Spleen (tissue), 11 donors: Measurements from ENCODE around the gene MRPL36. TPM values are rescaled to one million over a fixed set of nuclear protein-coding genes. Genes with fewer than 3 reads are reported as not detected.

Source experiments
- DNase-seq: peaks from one replicate; pipeline ENCODE4 v3.0.0-alpha.2; 2020
- H3K27ac ChIP-seq, 8 donors: fragments of 200-600 bp; sonication (generic) in 7 of 8; 1 replicate in 4 of 8; 2 replicates in 4 of 8; pipeline versions ENCODE4 v1.5.0 to v1.8.0; 2016 to 2021; ENCODE audit warnings: inconsistent platforms in 4 of 8, mild to moderate bottlenecking in 4 of 8, moderate library complexity in 1 of 8
- H3K27me3 ChIP-seq, 7 donors: fragments of 200-600 bp; sonication (generic) in 6 of 7; replicated peaks in 1 of 7; 1 replicate in 4 of 7; 2 replicates in 3 of 7; pipeline versions ENCODE4 v1.5.0 to v1.8.0; 2016 to 2021; ENCODE audit warnings: inconsistent platforms in 3 of 7, mild to moderate bottlenecking in 1 of 7
- H3K36me3 ChIP-seq, 6 donors: fragments of 200-600 bp; sonication (generic) in 5 of 6; 1 replicate in 4 of 6; 2 replicates in 2 of 6; pipeline versions ENCODE4 v1.5.0 to v1.8.0; 2016 to 2021; ENCODE audit warnings: inconsistent platforms in 2 of 6
- H3K4me1 ChIP-seq, 6 donors: fragments of 200-600 bp; sonication (generic) in 5 of 6; 1 replicate in 3 of 6; 2 replicates in 3 of 6; pipeline versions ENCODE4 v1.5.0 to v1.8.0; 2016 to 2021; ENCODE audit warnings: inconsistent platforms in 3 of 6
- H3K4me3 ChIP-seq, 8 donors: fragments of 200-600 bp; sonication (generic) in 7 of 8; 1 replicate in 4 of 8; 2 replicates in 4 of 8; pipeline versions ENCODE4 v1.5.0 to v1.8.0; 2016 to 2021; ENCODE audit warnings: inconsistent platforms in 4 of 8, mild to moderate bottlenecking in 4 of 8, moderate library complexity in 2 of 8
- H3K9me3 ChIP-seq, 8 donors: fragments of 200-600 bp; sonication (generic) in 7 of 8; 1 replicate in 4 of 8; 2 replicates in 4 of 8; pipeline versions ENCODE4 v1.5.0 to v1.8.0; 2016 to 2021; ENCODE audit warnings: inconsistent platforms in 4 of 8
- POLR2A ChIP-seq, 3 donors: fragments of 450-650 bp; IDR thresholded peaks; one replicate each; pipeline ENCODE4 v1.5.1; 2017; ENCODE audit warnings: antibody characterized with exemption in 3 of 3, mild to moderate bottlenecking in 1 of 3
- POLR2AphosphoS5 ChIP-seq, 3 donors: sonication (generic); formaldehyde crosslinking; IDR thresholded peaks; one replicate each; pipeline ENCODE4 v1.5.1; 2017; ENCODE audit warnings: antibody characterized with exemption in 3 of 3
- WGBS, 5 donors: extraction: QIAGEN DNeasy Blood & Tissue Kit in 3 of 5; methylation state at CpG; one replicate each; pipeline versions ENCODE4 v1.1.5 to v1.1.7; 2013 to 2018; 5-methylcytosine and 5-hydroxymethylcytosine counted together
- intact Hi-C: fragments of 100-400 bp; cut with DNase I; formaldehyde crosslinking; loops from one replicate; pipeline ENCODE4 v1.15.0; 2023; ENCODE audit warnings: low total_unique reads
- polyA plus RNA-seq, 3 donors: library from polyadenylated mRNA; stranded (reverse); fragments of 200-250 nt; gene quantifications; one replicate each; pipeline ENCODE4 v1.2.1, GENCODE V29; 2013
- total RNA-seq, 7 donors: library from RNA; depleted of rRNA in 3 of 7; stranded (reverse); fragments of >200 nt in 3 of 7; fragmentation: NEBNext Ultra II Directional in 4 of 7; extraction: Animal tissue kit (Norgen Biotek cat#: 25700) in 4 of 7; gene quantifications; one replicate each; pipeline versions ENCODE4 v1.1.0 to v1.2.1, GENCODE V29; 2016 to 2021
- TF ChIP-seq, protein P1 (sequence below), 11 experiments: fragments of 200-600 bp in 7 of 11; fragments of 450-650 bp in 4 of 11; sonication (generic) in 4 of 11; IDR thresholded peaks in 8 of 11; conservative IDR thresholded peaks in 3 of 11; 1 replicate in 7 of 11; 2 replicates in 4 of 11; pipeline versions ENCODE4 v1.4.0 to v1.8.0; 2016 to 2021; ENCODE audit warnings: antibody characterized with exemption in 11 of 11, inconsistent platforms in 4 of 11, mild to moderate bottlenecking in 1 of 11
- donor health status: healthy with polysubstance abuse.
- donor health status: DM: no; HTN: no; CAD: no; lungs with moderate emphysema.
- donor health status: DM: no; HTN: no; CAD: no.
- donor health status: Bipolar disorder and iron deficiency.
- donor health status: healthy.
- donor health status: DM: no; HTN: no; CAD: no.
- donor health status: DM: yes; HTN: yes; CAD: no.

MRPL36 gene
- total and polyA plus RNA-seq, 10 donors, result 20.3 to 77.3 (median 35.9) TPM

DNA sequence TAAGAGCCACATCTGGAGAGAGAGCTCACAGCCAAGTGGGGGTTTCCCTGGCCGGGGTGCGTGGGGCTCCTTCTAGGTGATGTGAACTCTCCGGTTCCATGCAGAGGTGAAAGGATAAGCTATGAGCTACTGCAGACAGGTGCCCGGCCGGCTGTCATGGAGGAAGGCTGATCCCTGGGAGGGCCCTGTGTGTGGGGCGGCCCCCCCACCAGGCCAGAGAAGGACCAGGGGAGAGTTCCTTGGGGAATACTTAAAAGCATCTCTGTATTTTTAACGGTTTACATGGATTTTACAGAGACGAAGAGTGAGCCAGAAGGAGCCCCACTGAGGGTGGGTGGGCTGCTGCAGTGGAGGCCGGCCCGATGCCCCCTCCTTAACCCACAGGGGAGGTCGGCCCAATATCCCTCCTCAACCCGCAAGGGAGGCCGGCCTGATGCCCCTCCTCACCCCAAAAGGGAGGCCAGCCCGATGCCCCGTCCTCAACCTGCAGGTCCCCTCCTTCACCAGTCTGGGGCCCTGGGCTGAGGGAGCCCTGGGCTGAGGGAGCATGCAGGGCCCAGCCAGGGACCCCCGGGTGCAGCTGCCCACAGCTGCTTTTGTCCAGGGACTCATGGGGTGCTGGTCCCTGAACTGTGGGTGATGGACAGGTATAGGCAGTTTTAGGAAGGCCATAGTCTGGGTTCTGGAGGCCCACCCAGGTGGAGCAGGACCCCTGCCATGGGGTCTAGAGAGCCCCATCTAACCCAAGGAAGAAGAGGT is 31.9 kb downstream of the MRPL36 start:
- Histone ChIP-seq H3K4me3 (no peak overlapping the region), H3K27ac (no peak overlapping the region), H3K4me1 (peaks cover 0 to 14% (median 6%) of the 10 kb centered on the region in 6 donors), H3K9me3 (no peaks in the 10 kb centered on the region), H3K27me3 (peaks cover 0 to 80% (median 8%) of the 10 kb centered on the region in 7 donors), H3K36me3 (no peaks in the 10 kb centered on the region)
- TF ChIP-seq POLR2A (IDR thresholded peaks at IDR 0.05) (no peak), POLR2AphosphoS5 (IDR thresholded peaks at IDR 0.05) (no peak)
- TF ChIP-seq, protein P1, sequence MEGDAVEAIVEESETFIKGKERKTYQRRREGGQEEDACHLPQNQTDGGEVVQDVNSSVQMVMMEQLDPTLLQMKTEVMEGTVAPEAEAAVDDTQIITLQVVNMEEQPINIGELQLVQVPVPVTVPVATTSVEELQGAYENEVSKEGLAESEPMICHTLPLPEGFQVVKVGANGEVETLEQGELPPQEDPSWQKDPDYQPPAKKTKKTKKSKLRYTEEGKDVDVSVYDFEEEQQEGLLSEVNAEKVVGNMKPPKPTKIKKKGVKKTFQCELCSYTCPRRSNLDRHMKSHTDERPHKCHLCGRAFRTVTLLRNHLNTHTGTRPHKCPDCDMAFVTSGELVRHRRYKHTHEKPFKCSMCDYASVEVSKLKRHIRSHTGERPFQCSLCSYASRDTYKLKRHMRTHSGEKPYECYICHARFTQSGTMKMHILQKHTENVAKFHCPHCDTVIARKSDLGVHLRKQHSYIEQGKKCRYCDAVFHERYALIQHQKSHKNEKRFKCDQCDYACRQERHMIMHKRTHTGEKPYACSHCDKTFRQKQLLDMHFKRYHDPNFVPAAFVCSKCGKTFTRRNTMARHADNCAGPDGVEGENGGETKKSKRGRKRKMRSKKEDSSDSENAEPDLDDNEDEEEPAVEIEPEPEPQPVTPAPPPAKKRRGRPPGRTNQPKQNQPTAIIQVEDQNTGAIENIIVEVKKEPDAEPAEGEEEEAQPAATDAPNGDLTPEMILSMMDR (IDR thresholded peaks at IDR 0.05 in 8 of 11, conservative IDR thresholded peaks at IDR 0.05 in 3 of 11), result no peak
- intact Hi-C loops, result no loop called here
- WGBS, 5 donors, result 76 to 87% (median 85%) methylated on average over 14 to 16 of the region's 16 CpGs
- DNase-seq, result peak; percentile 60

DNA sequence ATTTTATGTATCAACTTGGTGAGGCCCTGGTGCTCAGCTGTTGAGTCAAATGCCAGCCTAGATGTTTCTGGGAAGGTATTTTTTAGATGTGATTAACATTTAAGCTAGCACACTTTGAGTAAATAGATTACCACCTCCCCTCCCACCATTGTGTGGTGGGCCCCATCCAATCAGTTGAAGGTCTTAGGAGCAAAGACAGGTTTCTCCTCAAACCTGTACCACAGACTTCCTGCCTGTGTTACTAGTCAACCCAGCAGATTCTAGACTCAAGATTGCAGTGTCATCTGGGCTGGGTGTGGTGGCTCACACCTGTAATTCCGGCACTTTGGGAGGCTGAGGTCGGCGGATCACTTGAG is 33.8 kb downstream of the MRPL36 start:
- no peak for DNase-seq
- Histone ChIP-seq H3K27ac (no peak overlapping the region), H3K27me3 (peaks cover 0 to 68% (median 8%) of the 10 kb centered on the region in 7 donors), H3K4me1 (peaks cover 0 to 14% (median 6%) of the 10 kb centered on the region in 6 donors), H3K4me3 (no peak overlapping the region), H3K9me3 (no peaks in the 10 kb centered on the region), H3K36me3 (no peaks in the 10 kb centered on the region)
- intact Hi-C loops, result no loop called here
- TF ChIP-seq POLR2A (IDR thresholded peaks at IDR 0.05) (no peak), POLR2AphosphoS5 (IDR thresholded peaks at IDR 0.05) (no peak)
- TF ChIP-seq, protein P1 (IDR thresholded peaks at IDR 0.05 in 8 of 11, conservative IDR thresholded peaks at IDR 0.05 in 3 of 11), result no peak
- WGBS, 5 donors, result 72 to 92% (median 89%) methylated on average over 3 of the region's 3 CpGs

DNA sequence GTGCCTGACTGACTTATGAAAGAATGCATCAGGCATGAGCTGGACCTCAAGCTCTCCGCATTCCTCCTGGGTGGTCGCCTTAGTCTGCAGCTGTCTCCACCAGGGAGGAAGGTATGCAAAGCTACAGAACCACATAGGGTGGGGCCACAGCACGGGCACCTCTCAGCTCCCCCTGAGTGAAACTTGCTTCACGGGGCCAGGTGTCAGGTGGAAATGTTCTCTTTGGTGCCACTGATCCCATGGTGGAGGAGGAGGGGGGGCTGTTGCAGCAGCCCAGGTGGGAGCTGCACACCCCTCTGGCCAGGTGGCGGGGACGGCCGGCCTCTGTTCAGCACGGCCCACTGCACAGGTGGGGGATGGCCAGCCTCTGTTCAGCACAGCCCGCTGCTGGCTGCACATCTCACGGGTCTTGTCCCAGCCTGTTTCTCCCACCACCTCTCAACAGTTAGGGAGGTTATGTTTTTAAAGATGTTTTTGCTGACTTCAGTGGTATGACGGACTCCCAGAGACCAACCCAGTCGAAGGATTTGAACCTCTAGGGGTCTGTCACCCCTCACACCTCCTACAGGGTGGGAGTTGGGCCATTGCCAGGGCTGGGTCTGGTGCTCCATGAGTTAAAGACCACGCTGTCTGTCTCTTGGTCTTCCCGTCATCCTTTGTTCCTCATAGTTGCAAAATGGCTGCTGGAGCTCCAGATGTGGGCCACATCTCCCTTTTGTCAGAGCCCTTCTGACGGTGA is 34.3 kb downstream of the MRPL36 start:
- 74 to 88% (median 79%) methylated on average over 14 to 15 of the region's 15 CpGs for WGBS, 5 donors
- DNase-seq, result peak; percentile 58

More for the DNA sequence above, 34.3 kb downstream of the MRPL36 start:
- TF ChIP-seq, protein P1 (IDR thresholded peaks at IDR 0.05 in 8 of 11, conservative IDR thresholded peaks at IDR 0.05 in 3 of 11), result no peak
- TF ChIP-seq POLR2AphosphoS5 (IDR thresholded peaks at IDR 0.05) (peak in 2 of 3 donors; percentile 37 to 63), POLR2A (IDR thresholded peaks at IDR 0.05) (no peak)
- H3K4me1 ChIP-seq, result peaks cover 0 to 14% (median 6%) of the 10 kb centered on the region in 6 donors
- H3K27ac ChIP-seq, result no peak overlapping the region
- H3K9me3 ChIP-seq, result no peaks in the 10 kb centered on the region
- peaks cover 0 to 68% (median 8%) of the 10 kb centered on the region in 7 donors for H3K27me3 ChIP-seq
- H3K36me3 ChIP-seq, result no peaks in the 10 kb centered on the region
- H3K4me3 ChIP-seq, result peak overlapping the region in 1 of 8 donors; percentile 11
- intact Hi-C loops, result no loop called here
